Fibroblast of mammary gland (primary cell): Measurements from ENCODE around the gene PLCB3.
A peak's percentile ranks its signal among the peaks of the same experiment; 100 is the strongest.

Experiments
- DNase-seq: peaks from one replicate; pipeline ENCODE4 v3.0.0-alpha.2; 2010; ENCODE audit warnings: low read depth
- H3K4me3 ChIP-seq: 2 replicates; pipeline ENCODE4 v1.5.1; 2011; ENCODE audit warnings: low read depth, mild to moderate bottlenecking, low read length, moderate library complexity; ENCODE audit not compliant: control insufficient read depth
- CTCF ChIP-seq: conservative IDR thresholded peaks from 2 replicates; pipeline ENCODE4 v1.5.1; 2011; ENCODE audit warnings: low read depth, low read length, inconsistent platforms; ENCODE audit not compliant: control insufficient read depth, insufficient read depth

The PLCB3 gene

GRCh38 chr11:64230171-64230984, 21.0 kb upstream of the PLCB3 start, which contains the start of gene DNAJC4:
TSS of gene DNAJC4 (plus strand) at chr11:64230548. CDS start at chr11:64230855, 307 bp downstream.
- peak within 1 kb of the TSS; percentile 61 for H3K4me3 ChIP-seq
- TF ChIP-seq CTCF, result no peak
- DNase-seq, result peak; percentile 77

- H3K4me3 ChIP-seq, result peak overlapping the region; percentile 61
- DNase-seq, result no peak
- no peak for TF ChIP-seq CTCF
Measured at GRCh38 chr11:64230985-64231365, 20.4 kb upstream of the PLCB3 start.

GRCh38 chr11:64231546-64231945, 19.8 kb upstream of the PLCB3 start:
- no peak overlapping the region for H3K4me3 ChIP-seq
- TF ChIP-seq CTCF, result no peak

GRCh38 chr11:64232182-64232966, 19.0 kb upstream of the PLCB3 start:
- no peak for DNase-seq
- no peak for TF ChIP-seq CTCF
- no peak overlapping the region for H3K4me3 ChIP-seq

More at GRCh38 chr11:64231546-64231945, 19.8 kb upstream of the PLCB3 start:
- no peak for DNase-seq

GRCh38 chr11:64232967-64233315, 18.4 kb upstream of the PLCB3 start:
- no peak overlapping the region for H3K4me3 ChIP-seq
- DNase-seq, result no peak
- TF ChIP-seq CTCF, result no peak

- no peak for DNase-seq
- TF ChIP-seq CTCF, result no peak
Measured at GRCh38 chr11:64233913-64234586, 17.3 kb upstream of the PLCB3 start, which contains the start of gene VEGFB. TSS of gene VEGFB (plus strand) at chr11:64234584. CDS start at chr11:64234834, 250 bp downstream.

More at GRCh38 chr11:64233913-64234586, 17.3 kb upstream of the PLCB3 start, which contains the start of gene VEGFB:
- H3K4me3 ChIP-seq, result peak within 1 kb of the TSS; percentile 57
